EH (cell line): ENCODE data around the gene SIRT3.
"Not testable (repeated sequence)": the region's sequence is repeated elsewhere in the genome, so short reads cannot be mapped to it uniquely, and the experiment has no call there.

Experiments
- DNase-seq: peaks from one replicate; pipeline ENCODE4 v3.0.0-alpha.2; 2015; ENCODE audit warnings: low read depth

Gene SIRT3

GRCh38 chr11:203056-203944 is 32.8 kb downstream of the SIRT3 start:
- no peak for DNase-seq

GRCh38 chr11:202490-202889 is 33.7 kb downstream of the SIRT3 start:
- no peak for DNase-seq

GRCh38 chr11:201966-202365 is 34.2 kb downstream of the SIRT3 start:
- no peak for DNase-seq

- no peak for DNase-seq
Observed at GRCh38 chr11:200224-201003, 35.7 kb downstream of the SIRT3 start.

GRCh38 chr11:199782-200181 is 36.4 kb downstream of the SIRT3 start:
- DNase-seq, result no peak

DNA sequence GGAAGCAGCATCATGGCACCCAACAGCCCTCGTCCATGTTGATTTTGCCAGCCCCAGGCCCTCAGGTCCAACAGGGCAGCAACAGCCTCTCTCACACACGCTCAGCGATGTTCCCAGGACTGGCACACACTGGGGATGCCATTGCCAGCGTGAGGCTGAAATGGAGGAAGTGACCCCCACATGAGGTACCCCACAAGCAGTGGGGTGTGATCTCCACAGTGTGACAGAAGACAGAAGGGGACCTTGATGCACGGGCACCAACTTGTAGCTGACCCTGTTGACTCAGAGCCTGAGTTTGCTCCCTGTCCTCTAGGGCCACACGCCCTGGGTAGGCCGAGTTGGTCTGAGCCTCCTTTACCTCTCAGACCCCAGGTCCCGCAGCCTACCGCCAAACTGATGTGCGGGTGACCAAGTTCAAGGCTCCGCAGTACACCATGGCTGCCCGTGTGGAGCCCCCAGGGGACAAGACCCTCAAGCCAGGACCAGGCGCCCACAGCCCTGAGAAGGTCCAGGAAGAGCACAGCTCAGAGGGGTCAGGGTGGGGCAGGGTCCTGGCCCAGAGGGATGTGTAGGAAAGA is 37.0 kb downstream of the SIRT3 start:
- no peak for DNase-seq

GRCh38 chr11:198236-198806 is 37.8 kb downstream of the SIRT3 start:
- no peak for DNase-seq

DNA sequence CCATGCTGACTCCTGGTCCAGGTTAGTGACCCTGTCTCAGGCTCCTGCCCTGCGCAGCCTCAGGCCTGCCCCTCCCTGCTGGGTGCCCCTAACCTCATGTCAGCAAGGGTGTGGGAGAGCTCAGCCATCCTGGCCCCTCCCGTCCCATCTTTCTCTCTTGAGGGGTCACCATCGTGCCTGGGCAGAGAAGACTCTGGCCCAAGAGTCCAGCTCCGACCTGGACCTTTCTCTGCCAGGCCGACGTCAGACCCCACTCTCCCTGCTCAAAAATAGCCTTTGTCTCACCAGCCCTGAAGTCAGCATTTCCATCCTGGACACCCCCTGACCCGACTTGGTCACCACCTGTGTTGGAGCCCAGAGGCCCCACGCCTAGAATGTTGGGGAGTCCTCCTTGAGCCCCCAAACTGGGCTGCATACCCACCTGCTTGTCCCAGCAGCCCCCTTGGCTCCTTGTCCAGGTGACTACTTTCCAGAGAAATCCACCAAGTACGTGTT is 38.4 kb downstream of the SIRT3 start:
- DNase-seq, result no peak

DNA sequence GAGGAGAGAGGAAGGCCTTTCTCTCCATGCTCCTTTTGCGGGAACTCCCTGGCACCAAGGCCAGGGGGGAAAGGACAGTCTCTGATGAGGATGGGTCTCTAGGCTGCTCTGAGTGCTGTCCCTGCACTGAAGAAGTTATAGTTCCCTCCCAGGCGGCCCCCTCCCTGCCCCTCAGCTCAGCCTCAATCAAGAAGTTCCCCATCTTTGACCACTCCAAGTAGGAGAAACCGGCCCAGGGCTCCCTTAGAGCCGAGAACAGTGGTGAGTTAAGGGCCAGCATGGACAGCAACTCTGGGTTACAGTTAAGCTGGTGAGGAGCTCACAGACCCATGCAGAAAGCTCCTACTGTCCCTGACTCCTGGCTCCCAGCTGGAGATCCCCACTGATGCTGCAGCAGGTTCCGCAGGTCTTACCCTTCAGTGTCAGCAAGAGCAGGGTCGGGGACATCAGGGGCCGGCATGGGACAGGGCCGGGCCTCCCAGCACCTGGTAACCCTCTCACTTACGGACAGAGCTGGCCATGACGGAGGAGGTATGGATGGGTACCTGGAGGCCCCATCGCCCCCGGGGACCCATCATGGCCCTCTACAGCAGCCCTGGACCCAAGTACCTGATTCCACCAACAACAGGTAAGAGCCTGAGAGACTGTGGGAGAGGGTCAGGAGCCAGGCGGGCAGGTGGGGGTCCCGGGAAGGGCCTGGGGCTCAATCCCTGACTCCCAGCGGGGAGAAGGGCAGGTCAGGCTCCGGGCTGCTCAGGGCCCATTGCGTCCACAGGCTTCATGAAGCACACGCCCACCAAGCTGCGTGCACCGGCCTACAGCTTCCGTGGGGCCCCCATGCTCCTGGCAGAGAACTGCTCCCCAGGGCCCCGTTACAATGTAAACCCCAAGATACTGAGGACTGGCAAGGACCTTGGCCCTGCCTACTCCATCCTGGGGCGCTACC is 39.1 kb downstream of the SIRT3 start:
- no peak for DNase-seq

DNA sequence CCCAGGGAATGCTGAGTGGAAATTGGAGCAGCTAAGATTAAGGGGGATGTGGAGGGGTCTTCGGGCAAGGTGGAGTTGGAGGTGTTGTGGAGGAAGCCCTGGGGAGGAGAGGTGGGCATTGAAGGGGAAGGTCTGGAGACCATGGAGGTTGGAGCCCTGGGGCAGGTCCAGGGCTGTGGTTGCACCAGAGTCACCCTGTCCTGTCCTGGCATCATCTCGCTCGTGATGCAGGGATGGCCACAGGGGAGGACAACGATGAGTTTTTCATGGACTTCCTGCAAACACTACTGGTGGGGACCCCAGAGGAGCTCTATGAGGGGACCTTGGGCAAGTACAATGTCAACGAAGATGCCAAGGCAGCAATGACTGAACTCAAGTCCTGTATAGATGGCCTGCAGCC is 42.7 kb downstream of the SIRT3 start:
- DNase-seq, result not testable (repeated sequence)

DNA sequence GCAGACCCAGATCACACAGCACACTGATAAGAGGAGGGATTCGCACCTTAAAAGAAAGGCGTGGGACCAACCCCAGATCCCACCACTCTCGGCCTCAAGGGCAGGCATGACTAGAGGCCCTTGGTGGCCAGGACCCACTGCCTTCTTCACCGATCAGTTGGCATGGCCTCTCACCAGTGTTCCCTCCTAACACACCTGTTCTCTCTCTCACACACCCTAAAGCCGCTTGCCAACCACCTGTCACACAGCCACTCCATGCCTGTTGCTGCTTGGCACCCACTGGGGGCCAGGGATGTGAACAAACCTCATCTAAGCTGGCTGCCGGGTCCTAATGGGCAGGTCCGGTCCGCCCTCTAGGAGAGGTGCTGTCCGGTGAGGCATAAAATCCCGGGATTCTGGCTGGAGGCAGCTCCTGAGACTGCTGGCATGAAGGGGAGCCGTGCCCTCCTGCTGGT is 43.4 kb downstream of the SIRT3 start, which contains the start of gene SCGB1C1:
TSS of gene SCGB1C1 (plus strand) at position 405 of the 455 bp plus-strand sequence. CDS start at position 427, 22 bp downstream.
- DNase-seq, result not testable (repeated sequence)

GRCh38 chr11:191490-192478 is 44.4 kb downstream of the SIRT3 start:
- DNase-seq, result not testable (repeated sequence)

DNA sequence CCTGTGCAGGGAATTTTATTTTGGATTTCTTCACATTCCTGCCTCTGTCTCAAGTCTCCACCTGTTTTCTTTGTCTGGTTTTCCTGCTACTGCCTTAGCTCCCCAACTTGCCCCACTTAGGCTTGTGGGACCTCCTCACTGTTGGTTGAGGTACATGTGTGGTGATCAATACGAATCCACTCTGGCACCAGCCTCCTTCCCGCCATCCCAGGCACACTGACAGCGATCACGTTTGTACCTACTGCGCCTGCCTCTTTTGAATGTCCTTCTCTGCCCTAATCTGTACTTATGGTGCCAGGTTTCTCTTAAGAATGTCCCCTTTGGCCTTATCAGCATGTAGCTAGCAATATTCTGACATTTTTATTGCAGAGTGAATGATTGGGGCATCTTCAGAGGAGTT is 45.6 kb downstream of the SIRT3 start:
- DNase-seq, result not testable (repeated sequence)

DNA sequence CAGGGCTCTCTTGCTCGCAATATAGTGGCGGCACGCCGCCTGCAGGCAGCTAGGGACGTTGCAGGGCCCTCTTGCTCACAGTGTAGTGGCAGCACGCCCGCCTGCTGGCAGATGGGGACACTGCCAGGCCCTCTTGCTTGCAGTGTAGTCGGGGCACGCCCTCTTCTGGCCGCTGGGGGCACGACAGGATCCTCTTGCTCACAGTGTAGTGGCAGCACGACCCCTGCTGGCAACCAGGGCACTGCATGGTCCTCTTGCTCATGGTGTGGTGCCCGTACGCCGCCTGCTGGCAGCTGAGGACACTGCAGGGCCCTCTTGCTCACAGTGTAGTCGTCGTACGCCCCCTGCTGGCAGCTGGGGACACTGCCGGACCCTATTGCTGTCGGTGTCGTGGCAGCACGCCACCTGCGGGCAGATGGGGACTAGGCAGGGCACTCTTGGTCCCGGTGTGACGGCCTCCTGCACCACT is 46.3 kb downstream of the SIRT3 start:
- not testable (repeated sequence) for DNase-seq

- DNase-seq, result not testable (repeated sequence)
Observed at GRCh38 chr11:189200-189783, 46.9 kb downstream of the SIRT3 start.

DNA sequence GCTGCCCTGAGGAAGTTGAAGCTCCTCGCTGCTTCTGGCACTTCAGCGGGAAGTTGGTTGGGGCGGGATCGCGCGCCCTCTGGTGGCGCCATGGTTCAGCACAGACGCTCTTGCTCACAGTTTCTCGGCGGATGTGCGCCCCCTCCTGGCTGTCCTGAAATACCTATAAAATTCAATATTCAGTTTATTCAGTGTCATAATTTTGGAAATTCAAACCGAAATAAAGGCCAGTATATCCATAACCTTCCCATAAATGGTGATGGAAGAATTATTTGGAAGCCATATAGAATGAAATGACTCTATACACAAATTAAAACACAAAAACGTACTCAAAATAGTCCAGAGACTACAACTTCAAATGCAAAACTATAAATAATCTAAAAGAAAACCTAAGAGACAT is 55.9 kb downstream of the SIRT3 start:
- not testable (repeated sequence) for DNase-seq
